Activated B cell treated with CpG ODN at 0.5 μM for 24 hours (primary cell): ENCODE data around the gene VCAN. TPM values are rescaled to one million over a fixed set of nuclear protein-coding genes. Genes with fewer than 3 reads are reported as not detected.
A peak's percentile ranks its signal among the peaks of the same experiment; 100 is the strongest.

Source experiments
- ATAC-seq: fragments of 200-7000 bp; cut with Tn5 transposase; one replicate; pipeline ENCODE4 v1.10.0; 2021; ENCODE audit warnings: low read depth, mild to moderate bottlenecking, moderate library complexity
- CTCF ChIA-PET: fragments of 350-600 bp; sonication (Branson Sonifier 250); formaldehyde crosslinking; loops from one replicate; lab custom pipeline; 2021; ENCODE audit warnings: antibody characterized with exemption; lab: Charles Lee
- POLR2A ChIA-PET: fragments of 350-600 bp; sonication (Branson Sonifier 250); formaldehyde crosslinking; loops from one replicate; lab custom pipeline; 2021; ENCODE audit warnings: antibody characterized with exemption; lab: Charles Lee
- DNase-seq: peaks from one replicate; pipeline ENCODE4 v3.0.0; 2022
- H3K27ac Mint-ChIP-seq: one replicate; pipeline ENCODE4 v1.8.0; 2020; ENCODE audit warnings: mixed read lengths
- H3K27me3 Mint-ChIP-seq: one replicate; pipeline ENCODE4 v1.8.0; 2021; ENCODE audit warnings: mixed read lengths
- H3K36me3 Mint-ChIP-seq: one replicate; pipeline ENCODE4 v1.8.0; 2021; ENCODE audit warnings: low read depth, mixed read lengths
- H3K4me1 Mint-ChIP-seq: one replicate; pipeline ENCODE4 v1.8.0; 2021; ENCODE audit warnings: mixed read lengths
- H3K4me3 Mint-ChIP-seq: one replicate; pipeline ENCODE4 v1.8.0; 2020; ENCODE audit warnings: mild to moderate bottlenecking, mixed read lengths
- H3K9me3 Mint-ChIP-seq: one replicate; pipeline ENCODE4 v1.8.0; 2020; ENCODE audit warnings: mixed read lengths
- intact Hi-C: fragments of 100-400 bp; cut with micrococcal nuclease; formaldehyde crosslinking; loops from one replicate; pipeline ENCODE4 v1.15.1; 2024
- total RNA-seq: library from RNA; stranded (reverse); gene quantifications from 2 replicates; pipeline ENCODE4 v1.2.3, GENCODE V29; 2022
- TF ChIP-seq, protein P1 (sequence below): fragments of 200-600 bp; IDR thresholded peaks from one replicate; pipeline ENCODE4 v1.8.0; 2022; ENCODE audit warnings: antibody characterized with exemption, mild to moderate bottlenecking

The VCAN gene
- total RNA-seq, 1 donor from 2014 or later = 0.16 TPM

DNA sequence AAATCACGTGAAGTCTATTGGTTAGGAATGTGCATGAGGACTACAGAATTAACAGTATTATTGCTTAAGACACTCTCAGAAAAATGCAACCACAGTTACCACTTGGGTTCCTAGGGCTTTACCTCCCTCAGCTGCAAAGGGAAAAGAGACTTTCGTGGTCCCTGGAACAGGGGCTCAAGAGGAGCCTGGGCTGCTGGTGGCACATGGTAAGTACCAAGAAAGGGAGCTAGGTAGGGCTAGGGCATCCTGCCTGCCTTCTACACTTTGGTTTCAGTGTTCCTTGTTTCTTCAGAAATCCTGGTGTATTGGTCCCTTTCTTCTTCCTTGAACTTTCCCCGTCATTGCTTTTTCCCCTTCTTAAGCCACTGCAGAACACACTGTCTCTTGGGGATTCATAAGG is 7.3 kb upstream of the VCAN start:
- Mint-ChIP-seq H3K27ac (no peak overlapping the region), H3K36me3 (no peaks in the 10 kb centered on the region), H3K4me3 (no peak overlapping the region), H3K27me3 (peaks cover 20% of the 10 kb centered on the region), H3K9me3 (no peaks in the 10 kb centered on the region), H3K4me1 (no peaks in the 10 kb centered on the region)
- DNase-seq = no peak
- intact Hi-C loops = no loop called here
- ATAC-seq = no peak
- ChIA-PET CTCF (no interaction called here), POLR2A (no interaction called here)
- TF ChIP-seq, protein P1, sequence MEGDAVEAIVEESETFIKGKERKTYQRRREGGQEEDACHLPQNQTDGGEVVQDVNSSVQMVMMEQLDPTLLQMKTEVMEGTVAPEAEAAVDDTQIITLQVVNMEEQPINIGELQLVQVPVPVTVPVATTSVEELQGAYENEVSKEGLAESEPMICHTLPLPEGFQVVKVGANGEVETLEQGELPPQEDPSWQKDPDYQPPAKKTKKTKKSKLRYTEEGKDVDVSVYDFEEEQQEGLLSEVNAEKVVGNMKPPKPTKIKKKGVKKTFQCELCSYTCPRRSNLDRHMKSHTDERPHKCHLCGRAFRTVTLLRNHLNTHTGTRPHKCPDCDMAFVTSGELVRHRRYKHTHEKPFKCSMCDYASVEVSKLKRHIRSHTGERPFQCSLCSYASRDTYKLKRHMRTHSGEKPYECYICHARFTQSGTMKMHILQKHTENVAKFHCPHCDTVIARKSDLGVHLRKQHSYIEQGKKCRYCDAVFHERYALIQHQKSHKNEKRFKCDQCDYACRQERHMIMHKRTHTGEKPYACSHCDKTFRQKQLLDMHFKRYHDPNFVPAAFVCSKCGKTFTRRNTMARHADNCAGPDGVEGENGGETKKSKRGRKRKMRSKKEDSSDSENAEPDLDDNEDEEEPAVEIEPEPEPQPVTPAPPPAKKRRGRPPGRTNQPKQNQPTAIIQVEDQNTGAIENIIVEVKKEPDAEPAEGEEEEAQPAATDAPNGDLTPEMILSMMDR = no peak

DNA sequence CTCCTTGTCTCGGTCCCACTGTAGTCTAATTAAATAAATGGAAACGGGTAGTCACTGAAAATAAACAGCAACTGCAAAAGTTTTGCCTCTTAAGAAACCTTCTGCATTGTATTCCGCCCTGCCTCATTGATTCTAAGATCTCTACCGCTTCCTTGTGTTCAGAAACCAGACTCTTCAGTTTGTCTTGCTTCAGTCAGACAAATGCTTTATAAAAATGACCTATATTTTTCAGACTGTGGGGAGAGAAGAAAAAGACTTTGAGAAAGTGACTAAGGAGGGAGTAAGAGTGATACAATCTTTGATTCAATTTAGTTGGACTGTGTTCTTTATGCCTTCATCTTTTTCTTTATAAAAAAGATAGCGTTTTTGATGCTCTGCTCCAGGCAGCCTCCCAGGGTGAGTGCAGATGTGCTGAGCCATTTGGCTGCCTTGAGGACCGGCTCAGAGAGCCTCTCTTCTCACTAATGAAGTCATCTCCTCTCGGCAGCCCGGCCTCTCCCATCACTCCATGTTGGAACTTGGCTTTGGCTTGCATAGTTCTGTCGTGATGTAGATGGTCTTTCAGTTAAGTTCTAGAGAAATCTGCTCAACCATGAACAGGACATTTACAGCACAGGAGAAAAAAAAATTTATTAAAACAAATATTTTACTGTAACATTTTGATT is 4.0 kb upstream of the VCAN start:
- intact Hi-C loops = no loop called here
- Mint-ChIP-seq H3K4me1 (peaks cover 15% of the 10 kb centered on the region), H3K27ac (no peak overlapping the region), H3K9me3 (no peaks in the 10 kb centered on the region), H3K27me3 (peaks cover 41% of the 10 kb centered on the region), H3K36me3 (no peaks in the 10 kb centered on the region), H3K4me3 (no peak overlapping the region)
- ATAC-seq (no peak), DNase-seq (no peak)
- POLR2A ChIA-PET = no interaction called here
- TF ChIP-seq, protein P1 = no peak
- CTCF ChIA-PET = no interaction called here

DNA sequence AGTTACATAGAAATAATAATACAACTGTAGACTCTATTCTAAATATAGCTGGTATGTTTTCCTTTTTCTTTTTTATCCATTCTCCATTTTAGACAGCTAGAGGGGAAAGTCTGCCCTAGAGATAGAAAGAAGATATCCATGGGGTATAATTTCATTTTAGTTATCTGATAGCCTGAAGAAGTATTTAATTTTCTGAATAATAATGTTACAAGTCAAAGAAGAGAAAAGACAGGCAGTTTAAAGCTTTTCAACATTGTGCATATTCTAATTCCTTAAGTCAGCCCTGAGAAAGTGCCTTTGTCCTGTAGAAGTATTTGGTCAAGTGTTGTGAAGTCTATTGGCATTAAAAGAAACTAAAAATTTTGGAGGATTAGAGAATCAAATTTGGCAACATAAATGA is 2.5 kb upstream of the VCAN start:
- no peaks in the 10 kb centered on the region for H3K9me3 Mint-ChIP-seq
- no peak for ATAC-seq
- POLR2A ChIA-PET = no interaction called here
- no peak for DNase-seq
- no peaks in the 10 kb centered on the region for H3K36me3 Mint-ChIP-seq
- no peak overlapping the region for H3K4me3 Mint-ChIP-seq
- intact Hi-C loops = no loop called here
- CTCF ChIA-PET = no interaction called here
- peaks cover 30% of the 10 kb centered on the region for H3K4me1 Mint-ChIP-seq
- no peak overlapping the region for H3K27ac Mint-ChIP-seq
- TF ChIP-seq, protein P1 = no peak
- H3K27me3 Mint-ChIP-seq = peaks cover 52% of the 10 kb centered on the region

DNA sequence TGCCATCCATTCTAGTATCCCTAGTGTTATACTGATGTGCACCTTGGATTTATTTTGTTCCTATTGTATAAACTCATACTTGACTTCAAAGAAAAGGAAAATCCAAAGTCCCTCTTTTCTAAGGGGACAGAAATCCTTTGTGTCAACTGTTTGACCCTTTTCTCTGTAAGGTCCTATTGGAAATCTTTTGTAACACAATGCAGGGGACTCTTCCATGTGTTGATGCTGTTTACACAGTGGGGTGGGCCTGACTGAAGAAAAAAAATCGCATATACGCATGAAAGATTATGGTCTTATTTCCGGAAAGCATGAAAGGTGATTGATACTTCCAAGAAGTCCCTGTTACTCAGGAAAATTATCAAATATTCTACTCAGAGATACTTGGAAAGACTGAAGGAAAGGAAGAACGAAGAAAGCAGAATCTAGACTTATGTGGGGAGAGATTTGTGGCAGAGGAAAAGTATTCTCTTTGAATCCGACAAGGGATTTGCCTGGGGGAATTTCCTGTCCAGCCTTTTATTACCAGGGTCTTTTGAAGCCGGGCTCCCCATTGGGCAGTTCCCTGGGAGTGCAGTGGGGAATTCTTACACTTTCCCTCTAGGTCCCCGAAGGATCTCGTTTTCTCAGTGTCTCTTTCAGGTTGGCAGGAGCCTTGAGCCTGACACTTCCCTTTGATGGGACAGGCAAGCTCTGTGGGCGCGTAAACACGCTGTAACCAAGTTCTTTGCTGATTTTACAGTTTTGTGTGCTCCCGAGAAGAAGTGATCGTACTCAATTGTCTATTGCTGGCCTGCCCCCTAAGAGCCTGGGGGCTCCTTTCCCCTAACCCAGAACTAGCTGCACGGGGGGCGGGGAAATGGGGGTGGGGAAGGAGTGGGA is 779 bp upstream of the VCAN start:
- H3K4me3 Mint-ChIP-seq = no peak overlapping the region
- TF ChIP-seq, protein P1 = no peak
- no peaks in the 10 kb centered on the region for H3K9me3 Mint-ChIP-seq
- peaks cover 61% of the 10 kb centered on the region for H3K27me3 Mint-ChIP-seq
- peaks cover 38% of the 10 kb centered on the region for H3K4me1 Mint-ChIP-seq
- DNase-seq = no peak
- CTCF ChIA-PET = interaction anchor here (0.8 kb wide), 1 partner anchor 1467 kb away, joined by 5 read pairs; no protein-coding TSS in a partner anchor
- no peaks in the 10 kb centered on the region for H3K36me3 Mint-ChIP-seq
- POLR2A ChIA-PET = no interaction called here
- intact Hi-C loops = loop anchor here (5.0 kb wide), 1 partner anchor 393 kb away; the partner anchor contains the start of genes TMEM167A and XRCC4
- no peak overlapping the region for H3K27ac Mint-ChIP-seq
- no peak for ATAC-seq

DNA sequence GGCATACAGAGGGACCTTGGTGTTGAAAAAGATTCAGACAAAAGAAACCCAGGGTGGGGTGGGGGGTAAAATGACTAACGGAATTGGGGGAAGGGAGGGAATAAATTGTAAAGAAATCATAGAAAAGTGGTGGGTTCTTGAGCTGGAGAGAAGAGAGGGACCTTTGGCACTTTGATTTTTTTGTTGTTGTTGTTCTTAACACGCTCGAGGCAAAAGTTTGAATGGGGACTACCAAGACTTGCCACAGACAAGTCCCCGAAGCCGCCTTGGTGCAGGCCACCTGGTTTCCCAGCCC is 616 bp downstream of the VCAN start:
- CTCF ChIA-PET = no interaction called here
- Mint-ChIP-seq H3K9me3 (no peaks in the 10 kb centered on the region), H3K27me3 (peaks cover 64% of the 10 kb centered on the region), H3K36me3 (no peaks in the 10 kb centered on the region), H3K4me1 (peaks cover 38% of the 10 kb centered on the region), H3K27ac (no peak overlapping the region), H3K4me3 (peak overlapping the region; percentile 32)
- POLR2A ChIA-PET = no interaction called here
- intact Hi-C loops = loop anchor here (5.0 kb wide), 1 partner anchor 395 kb away; the partner anchor contains the start of genes TMEM167A and XRCC4
- TF ChIP-seq, protein P1 = no peak
- DNase-seq (no peak), ATAC-seq (no peak)
